GM19238 (cell line): ENCODE results near the gene TSHZ2.

Experiments
- DNase-seq: peaks from one replicate; pipeline ENCODE4 v3.0.0; 2011; ENCODE audit warnings: low spot score; ENCODE audit not compliant: insufficient read length

Gene TSHZ2

GRCh38 chr20:52972190-52972937 lies at the start of gene TSHZ2:
TSHZ2 (plus strand) TSS chr20:52972358; CDS start chr20:52973294, 936 bp downstream.
- DNase-seq: no peak

GRCh38 chr20:52922436-52922835 lies 49.7 kb upstream of the TSHZ2 start:
- no peak for DNase-seq

- DNase-seq: no peak
Measured at GRCh38 chr20:52923123-52923937, 48.8 kb upstream of the TSHZ2 start.

- no peak for DNase-seq
Measured at GRCh38 chr20:52924411-52925271, 47.5 kb upstream of the TSHZ2 start.

GRCh38 chr20:52926505-52926904 lies 45.7 kb upstream of the TSHZ2 start:
- DNase-seq: no peak

GRCh38 chr20:52933867-52934266 lies 38.3 kb upstream of the TSHZ2 start:
- no peak for DNase-seq

GRCh38 chr20:52936351-52937340 lies 35.5 kb upstream of the TSHZ2 start:
- no peak for DNase-seq

- DNase-seq: no peak
Measured at GRCh38 chr20:52937591-52938100, 34.5 kb upstream of the TSHZ2 start.

- no peak for DNase-seq
Measured at GRCh38 chr20:52939141-52939540, 33.0 kb upstream of the TSHZ2 start.

GRCh38 chr20:52941808-52942207 lies 30.4 kb upstream of the TSHZ2 start:
- DNase-seq: no peak

GRCh38 chr20:52943185-52943841 lies 28.8 kb upstream of the TSHZ2 start:
- no peak for DNase-seq

GRCh38 chr20:52945268-52945667 lies 26.9 kb upstream of the TSHZ2 start:
- no peak for DNase-seq

GRCh38 chr20:52945862-52946522 lies 26.2 kb upstream of the TSHZ2 start:
- DNase-seq: no peak

- DNase-seq: no peak
Measured at GRCh38 chr20:52948491-52948890, 23.7 kb upstream of the TSHZ2 start.

- DNase-seq: no peak
Measured at GRCh38 chr20:52953020-52953419, 19.1 kb upstream of the TSHZ2 start.

- no peak for DNase-seq
Measured at GRCh38 chr20:52954849-52955248, 17.3 kb upstream of the TSHZ2 start.

- DNase-seq: no peak
Measured at GRCh38 chr20:52958211-52958610, 13.9 kb upstream of the TSHZ2 start.

GRCh38 chr20:52959125-52959524 lies 13.0 kb upstream of the TSHZ2 start:
- DNase-seq: no peak

- DNase-seq: no peak
Measured at GRCh38 chr20:52962183-52962582, 10.0 kb upstream of the TSHZ2 start.
